ENCODE measurements around the gene INSRR.

DNA sequence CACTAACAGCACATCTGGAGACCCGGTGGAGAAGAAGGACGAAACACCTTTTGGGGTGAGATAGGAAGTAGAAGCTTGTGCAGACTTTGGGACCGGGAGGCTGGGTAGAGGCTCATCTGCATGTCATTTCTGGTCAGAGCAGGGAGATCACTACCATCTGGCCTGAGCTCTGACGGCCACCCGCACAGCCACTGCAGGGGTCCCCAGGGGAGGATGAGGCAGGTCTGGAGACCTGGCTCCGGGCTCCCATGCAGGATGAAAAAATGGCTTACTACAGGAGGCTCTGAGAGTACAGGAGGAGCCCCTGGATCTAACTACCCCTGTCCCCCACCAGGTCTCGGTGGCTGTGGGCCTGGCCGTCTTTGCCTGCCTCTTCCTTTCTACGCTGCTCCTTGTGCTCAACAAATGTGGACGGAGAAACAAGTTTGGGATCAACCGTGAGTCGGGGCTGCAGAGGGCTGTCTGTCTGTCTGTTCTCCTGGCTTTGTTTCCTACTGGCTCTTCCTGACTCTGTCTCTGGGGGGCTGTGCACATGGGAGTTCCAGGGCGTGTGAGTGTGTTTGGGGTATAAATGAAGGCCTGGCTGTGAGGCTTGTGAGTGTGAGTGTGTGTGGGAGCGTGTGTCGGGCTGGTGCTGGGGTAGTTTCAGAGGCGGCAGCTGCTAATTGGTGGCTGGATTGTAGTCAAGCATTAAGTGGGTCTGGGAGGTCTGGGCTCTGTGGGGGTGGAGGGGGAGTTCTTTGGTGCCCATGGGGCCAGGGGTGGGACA, 15.8 kb upstream of the INSRR start:
- TF ChIP-seq, protein P1, sequence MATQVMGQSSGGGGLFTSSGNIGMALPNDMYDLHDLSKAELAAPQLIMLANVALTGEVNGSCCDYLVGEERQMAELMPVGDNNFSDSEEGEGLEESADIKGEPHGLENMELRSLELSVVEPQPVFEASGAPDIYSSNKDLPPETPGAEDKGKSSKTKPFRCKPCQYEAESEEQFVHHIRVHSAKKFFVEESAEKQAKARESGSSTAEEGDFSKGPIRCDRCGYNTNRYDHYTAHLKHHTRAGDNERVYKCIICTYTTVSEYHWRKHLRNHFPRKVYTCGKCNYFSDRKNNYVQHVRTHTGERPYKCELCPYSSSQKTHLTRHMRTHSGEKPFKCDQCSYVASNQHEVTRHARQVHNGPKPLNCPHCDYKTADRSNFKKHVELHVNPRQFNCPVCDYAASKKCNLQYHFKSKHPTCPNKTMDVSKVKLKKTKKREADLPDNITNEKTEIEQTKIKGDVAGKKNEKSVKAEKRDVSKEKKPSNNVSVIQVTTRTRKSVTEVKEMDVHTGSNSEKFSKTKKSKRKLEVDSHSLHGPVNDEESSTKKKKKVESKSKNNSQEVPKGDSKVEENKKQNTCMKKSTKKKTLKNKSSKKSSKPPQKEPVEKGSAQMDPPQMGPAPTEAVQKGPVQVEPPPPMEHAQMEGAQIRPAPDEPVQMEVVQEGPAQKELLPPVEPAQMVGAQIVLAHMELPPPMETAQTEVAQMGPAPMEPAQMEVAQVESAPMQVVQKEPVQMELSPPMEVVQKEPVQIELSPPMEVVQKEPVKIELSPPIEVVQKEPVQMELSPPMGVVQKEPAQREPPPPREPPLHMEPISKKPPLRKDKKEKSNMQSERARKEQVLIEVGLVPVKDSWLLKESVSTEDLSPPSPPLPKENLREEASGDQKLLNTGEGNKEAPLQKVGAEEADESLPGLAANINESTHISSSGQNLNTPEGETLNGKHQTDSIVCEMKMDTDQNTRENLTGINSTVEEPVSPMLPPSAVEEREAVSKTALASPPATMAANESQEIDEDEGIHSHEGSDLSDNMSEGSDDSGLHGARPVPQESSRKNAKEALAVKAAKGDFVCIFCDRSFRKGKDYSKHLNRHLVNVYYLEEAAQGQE (IDR thresholded peaks at IDR 0.05; ENCODE audit: insufficient read depth in 1 of 2, low read depth in 2 of 2, low read length in 2 of 2), result no peak
- TF ChIP-seq POLR2AphosphoS5 (IDR thresholded peaks at IDR 0.05; ENCODE audit: low read depth, low read length) (no peak), TAF1 (IDR thresholded peaks at IDR 0.05; ENCODE audit: borderline replicate concordance, insufficient read depth, low read length) (no peak), SIN3A (IDR thresholded peaks at IDR 0.05; ENCODE audit: borderline replicate concordance, insufficient read depth, low read length) (no peak)

All from PFSK-1 (cell line).